Measurements from ENCODE around the gene ADCY2.

DNA sequence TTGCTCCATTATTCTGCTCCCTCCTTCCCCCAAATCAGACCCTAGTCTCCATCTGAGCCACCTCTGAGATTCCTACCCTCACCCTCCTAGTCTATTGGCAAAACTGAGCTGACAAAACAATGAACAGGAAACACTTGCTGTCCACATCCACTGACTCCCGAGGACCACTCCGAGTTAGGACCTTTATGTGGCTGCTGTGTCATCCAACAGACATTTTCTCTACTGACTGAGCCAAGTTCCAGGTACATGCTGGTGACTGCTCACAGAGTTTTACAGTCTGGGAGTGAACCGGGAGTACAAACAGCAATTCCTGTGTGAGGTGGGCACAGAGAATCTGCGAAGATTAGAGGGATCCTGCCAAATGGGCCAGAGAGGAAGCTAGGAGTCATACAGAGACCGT is 415.8 kb downstream of the ADCY2 start:
- TF ChIP-seq, protein P1, sequence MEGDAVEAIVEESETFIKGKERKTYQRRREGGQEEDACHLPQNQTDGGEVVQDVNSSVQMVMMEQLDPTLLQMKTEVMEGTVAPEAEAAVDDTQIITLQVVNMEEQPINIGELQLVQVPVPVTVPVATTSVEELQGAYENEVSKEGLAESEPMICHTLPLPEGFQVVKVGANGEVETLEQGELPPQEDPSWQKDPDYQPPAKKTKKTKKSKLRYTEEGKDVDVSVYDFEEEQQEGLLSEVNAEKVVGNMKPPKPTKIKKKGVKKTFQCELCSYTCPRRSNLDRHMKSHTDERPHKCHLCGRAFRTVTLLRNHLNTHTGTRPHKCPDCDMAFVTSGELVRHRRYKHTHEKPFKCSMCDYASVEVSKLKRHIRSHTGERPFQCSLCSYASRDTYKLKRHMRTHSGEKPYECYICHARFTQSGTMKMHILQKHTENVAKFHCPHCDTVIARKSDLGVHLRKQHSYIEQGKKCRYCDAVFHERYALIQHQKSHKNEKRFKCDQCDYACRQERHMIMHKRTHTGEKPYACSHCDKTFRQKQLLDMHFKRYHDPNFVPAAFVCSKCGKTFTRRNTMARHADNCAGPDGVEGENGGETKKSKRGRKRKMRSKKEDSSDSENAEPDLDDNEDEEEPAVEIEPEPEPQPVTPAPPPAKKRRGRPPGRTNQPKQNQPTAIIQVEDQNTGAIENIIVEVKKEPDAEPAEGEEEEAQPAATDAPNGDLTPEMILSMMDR (IDR thresholded peaks at IDR 0.05; ENCODE audit: low read depth, low read length, poor library complexity, severe bottlenecking), result no peak
- no peak for TF ChIP-seq EZH2phosphoT487 (IDR thresholded peaks at IDR 0.05; ENCODE audit: borderline replicate concordance, low read length)

Measured in DOHH2 (cell line).